Measurements from ENCODE around the gene ARSA.

- TF ChIP-seq POLR2AphosphoS5 (IDR thresholded peaks at IDR 0.05) (no peak), CTCF (IDR thresholded peaks at IDR 0.05) (no peak)
These were observed 27.4 kb downstream of the ARSA start, which contains the start of gene MAPK8IP2 for GRCh38 chr22:50600538-50600937.

Data from prostate gland (tissue), 2 donors.